GM12873 (cell line): ENCODE results near the gene CENPO.

Experiments used
- CTCF ChIP-seq: IDR thresholded peaks from 2 replicates; pipeline ENCODE4 v1.5.1; 2012; ENCODE audit warnings: low read depth, mild to moderate bottlenecking, moderate library complexity, low read length, control low read depth; ENCODE audit not compliant: insufficient read depth; ENCODE audit errors: missing control alignments

CENPO gene

GRCh38 chr2:24831221-24832072 lies 38.2 kb downstream of the CENPO start:
- no peak for TF ChIP-seq CTCF

GRCh38 chr2:24832073-24832461 lies 38.8 kb downstream of the CENPO start:
- TF ChIP-seq CTCF, result no peak

- no peak for TF ChIP-seq CTCF
These were observed 39.3 kb downstream of the CENPO start for GRCh38 chr2:24832521-24832920.

- no peak for TF ChIP-seq CTCF
These were observed 39.9 kb downstream of the CENPO start for GRCh38 chr2:24832931-24833701.

GRCh38 chr2:24833821-24834732 lies 40.9 kb downstream of the CENPO start:
- TF ChIP-seq CTCF, result no peak

- no peak for TF ChIP-seq CTCF
These were observed 41.6 kb downstream of the CENPO start for GRCh38 chr2:24834733-24835395.
